Activated T-cell treated with anti-CD3 and anti-CD28 coated beads, Interleukin-2, amount 50 U/mL, for 24 hours (primary cell): Measurements from ENCODE around the gene ATM.
A peak's percentile ranks its signal among the peaks of the same experiment; 100 is the strongest.
"Not testable (repeated sequence)": the region's sequence is repeated elsewhere in the genome, so short reads cannot be mapped to it uniquely, and the experiment has no call there.

Experiments
- DNase-seq: peaks from one replicate; pipeline ENCODE4 v3.0.0-alpha.2; 2020
- H3K27ac Mint-ChIP-seq: 2 replicates; pipeline ENCODE4 v1.8.0; 2020; ENCODE audit warnings: mild to moderate bottlenecking, mixed read lengths
- H3K27me3 Mint-ChIP-seq: 2 replicates; pipeline ENCODE4 v1.8.0; 2020; ENCODE audit warnings: mixed read lengths
- H3K36me3 Mint-ChIP-seq: 2 replicates; pipeline ENCODE4 v1.8.0; 2020; ENCODE audit warnings: low read depth, mixed read lengths
- H3K4me1 Mint-ChIP-seq: 2 replicates; pipeline ENCODE4 v1.8.0; 2020; ENCODE audit warnings: low read depth, mixed read lengths
- H3K4me3 Mint-ChIP-seq: 2 replicates; pipeline ENCODE4 v1.8.0; 2020; ENCODE audit warnings: mild to moderate bottlenecking, moderate library complexity, mixed read lengths
- H3K9me3 Mint-ChIP-seq: 2 replicates; pipeline ENCODE4 v1.8.0; 2020; ENCODE audit warnings: mixed read lengths

Gene ATM

DNA sequence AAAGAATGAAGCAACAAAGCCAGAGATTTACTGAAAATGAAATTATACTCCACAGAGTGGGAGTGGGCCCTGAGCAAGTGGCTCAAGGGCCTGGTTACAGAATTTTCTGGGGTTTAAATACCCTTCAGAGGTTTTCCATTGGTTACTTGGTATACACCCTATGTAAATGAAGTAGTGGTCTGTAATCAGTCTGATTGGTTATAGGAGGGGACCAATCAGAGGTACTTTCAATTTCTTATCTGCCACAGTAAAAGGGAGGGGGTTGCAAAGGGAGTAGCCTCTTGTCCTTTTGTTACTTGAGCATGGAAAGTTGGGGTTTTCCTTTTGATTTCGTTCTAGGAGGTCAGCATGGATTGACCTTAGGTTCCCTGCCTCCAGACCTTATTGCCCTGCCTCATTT is 63.5 kb downstream of the ATM start:
- peaks cover 28% of the 10 kb centered on the region for H3K4me1 Mint-ChIP-seq
- H3K36me3 Mint-ChIP-seq = peaks cover 73% of the 10 kb centered on the region
- H3K27ac Mint-ChIP-seq = no peak overlapping the region
- DNase-seq = no peak
- no peak overlapping the region for H3K4me3 Mint-ChIP-seq
- no peaks in the 10 kb centered on the region for H3K27me3 Mint-ChIP-seq
- H3K9me3 Mint-ChIP-seq = no peaks in the 10 kb centered on the region

DNA sequence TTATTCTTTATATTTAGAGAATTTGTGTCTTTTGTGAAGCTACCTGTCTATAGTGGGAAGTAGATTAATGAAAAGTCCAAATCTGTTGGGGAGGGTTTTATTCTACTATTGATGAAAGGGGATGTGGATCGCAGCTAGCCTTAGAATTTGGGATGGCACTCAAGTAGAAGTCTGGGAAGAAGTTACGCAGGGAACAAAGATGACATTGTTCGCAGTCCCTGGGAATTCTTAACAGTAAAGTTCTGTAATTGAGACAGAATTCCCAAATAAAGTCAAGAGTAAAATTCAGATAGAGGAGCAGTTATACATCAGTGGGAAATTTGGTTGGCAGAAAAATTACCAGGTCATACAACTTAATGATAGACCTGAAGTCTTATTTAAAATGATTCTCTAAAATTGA is 64.1 kb downstream of the ATM start:
- DNase-seq = no peak
- no peaks in the 10 kb centered on the region for H3K9me3 Mint-ChIP-seq
- peaks cover 32% of the 10 kb centered on the region for H3K4me1 Mint-ChIP-seq
- H3K4me3 Mint-ChIP-seq = no peak overlapping the region
- H3K27ac Mint-ChIP-seq = peak overlapping the region; percentile 55
- H3K27me3 Mint-ChIP-seq = no peaks in the 10 kb centered on the region
- peaks cover 77% of the 10 kb centered on the region for H3K36me3 Mint-ChIP-seq

- not testable (repeated sequence) for H3K9me3 Mint-ChIP-seq, H3K27ac Mint-ChIP-seq, DNase-seq, H3K4me3 Mint-ChIP-seq, H3K27me3 Mint-ChIP-seq
- Mint-ChIP-seq H3K36me3 (peaks cover 68% of the 10 kb centered on the region), H3K4me1 (peaks cover 24% of the 10 kb centered on the region)
Measured at GRCh38 chr11:108289066-108289465, 66.2 kb downstream of the ATM start.

DNA sequence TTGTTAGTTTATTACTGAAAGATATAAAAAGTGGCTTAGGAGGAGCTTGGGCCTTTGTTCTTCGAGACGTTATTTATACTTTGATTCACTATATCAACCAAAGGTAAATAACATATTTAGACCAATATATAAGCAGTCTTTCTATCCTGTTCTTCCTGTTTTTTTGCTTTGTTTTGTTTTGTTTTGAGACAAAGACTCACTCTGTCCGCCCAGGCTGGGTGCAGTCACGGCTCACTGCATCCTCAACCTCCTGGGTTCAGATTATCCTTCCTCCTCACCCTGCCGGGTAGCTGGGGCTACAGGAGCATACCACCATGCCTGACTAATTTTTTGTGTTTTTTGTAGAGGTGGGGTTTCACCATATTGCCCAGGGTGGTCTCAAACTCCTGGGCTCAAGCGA is 66.8 kb downstream of the ATM start:
- DNase-seq = no peak
- Mint-ChIP-seq H3K27ac (no peak overlapping the region), H3K4me3 (no peak overlapping the region), H3K36me3 (peaks cover 67% of the 10 kb centered on the region), H3K27me3 (no peaks in the 10 kb centered on the region), H3K4me1 (peaks cover 21% of the 10 kb centered on the region), H3K9me3 (no peaks in the 10 kb centered on the region)

DNA sequence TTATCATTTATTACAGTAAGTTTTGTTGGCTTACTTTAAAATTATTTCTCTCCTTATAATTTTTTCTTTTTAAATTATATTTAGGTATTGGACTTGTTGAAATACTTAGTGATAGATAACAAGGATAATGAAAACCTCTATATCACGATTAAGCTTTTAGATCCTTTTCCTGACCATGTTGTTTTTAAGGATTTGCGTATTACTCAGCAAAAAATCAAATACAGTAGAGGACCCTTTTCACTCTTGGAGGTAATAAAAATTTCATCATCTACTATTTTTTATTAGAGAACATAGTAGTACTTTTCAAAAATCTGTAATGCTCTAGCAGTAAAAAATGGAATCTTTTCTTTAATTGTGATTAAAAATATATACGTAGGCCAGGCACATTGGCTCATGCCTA is 70.4 kb downstream of the ATM start:
- Mint-ChIP-seq H3K27ac (no peak overlapping the region), H3K9me3 (no peaks in the 10 kb centered on the region), H3K36me3 (peaks cover 64% of the 10 kb centered on the region), H3K4me1 (peaks cover 15% of the 10 kb centered on the region), H3K4me3 (no peak overlapping the region), H3K27me3 (no peaks in the 10 kb centered on the region)
- DNase-seq = no peak

GRCh38 chr11:108302121-108302785 is 79.4 kb downstream of the ATM start:
- peaks cover 84% of the 10 kb centered on the region for H3K36me3 Mint-ChIP-seq
- no peaks in the 10 kb centered on the region for H3K9me3 Mint-ChIP-seq
- H3K4me1 Mint-ChIP-seq = peaks cover 47% of the 10 kb centered on the region
- no peak for DNase-seq
- no peaks in the 10 kb centered on the region for H3K27me3 Mint-ChIP-seq
- H3K27ac Mint-ChIP-seq = peak overlapping the region; percentile 74
- H3K4me3 Mint-ChIP-seq = no peak overlapping the region

GRCh38 chr11:108307751-108308150 is 84.9 kb downstream of the ATM start:
- no peak overlapping the region for H3K4me3 Mint-ChIP-seq
- peaks cover 71% of the 10 kb centered on the region for H3K36me3 Mint-ChIP-seq
- no peak for DNase-seq
- no peaks in the 10 kb centered on the region for H3K27me3 Mint-ChIP-seq
- H3K9me3 Mint-ChIP-seq = no peaks in the 10 kb centered on the region
- peaks cover 41% of the 10 kb centered on the region for H3K4me1 Mint-ChIP-seq
- H3K27ac Mint-ChIP-seq = peak overlapping the region; percentile 38

DNA sequence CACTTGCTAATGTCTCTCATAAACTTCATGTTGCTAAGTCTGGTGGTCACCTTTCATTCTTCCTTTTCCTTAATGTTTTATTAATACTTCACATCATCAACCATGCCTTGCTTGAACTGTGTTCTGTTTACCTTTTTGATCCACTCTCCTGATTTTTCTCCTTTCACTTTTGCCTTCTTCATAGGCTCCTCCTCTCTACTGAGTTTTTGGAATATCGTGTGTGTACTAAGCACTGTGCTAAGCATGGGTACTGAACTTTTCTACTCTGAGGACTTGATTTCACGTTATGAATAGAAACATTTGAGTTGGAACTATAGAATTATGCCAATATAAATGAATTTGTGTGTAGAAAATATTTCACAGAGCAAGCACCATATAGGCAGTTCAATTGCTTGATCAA is 90.6 kb downstream of the ATM start:
- H3K27ac Mint-ChIP-seq = peak overlapping the region; percentile 7
- no peaks in the 10 kb centered on the region for H3K27me3 Mint-ChIP-seq
- peaks cover 23% of the 10 kb centered on the region for H3K4me1 Mint-ChIP-seq
- DNase-seq = no peak
- H3K4me3 Mint-ChIP-seq = no peak overlapping the region
- H3K36me3 Mint-ChIP-seq = peaks cover 58% of the 10 kb centered on the region
- H3K9me3 Mint-ChIP-seq = no peaks in the 10 kb centered on the region

DNA sequence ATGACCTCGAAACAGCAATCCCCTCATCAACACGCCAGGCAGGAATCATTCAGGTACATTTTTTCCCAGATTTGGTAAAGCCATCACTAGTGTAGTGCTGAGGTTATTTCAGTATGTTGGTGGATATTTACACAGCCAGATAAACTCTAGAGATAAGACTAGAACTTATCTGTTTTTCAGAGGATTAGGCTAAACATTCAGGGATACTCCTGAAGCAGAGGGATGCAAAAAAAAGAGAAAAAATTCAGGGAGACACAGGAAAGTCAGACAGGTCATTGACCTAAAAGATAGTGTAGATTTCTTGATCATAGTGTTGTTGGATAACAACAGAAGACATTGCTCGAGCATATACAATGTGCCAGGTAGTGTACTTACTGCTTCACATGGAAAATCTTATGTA is 93.2 kb downstream of the ATM start:
- Mint-ChIP-seq H3K27ac (no peak overlapping the region), H3K9me3 (no peaks in the 10 kb centered on the region), H3K36me3 (peaks cover 60% of the 10 kb centered on the region), H3K27me3 (no peaks in the 10 kb centered on the region), H3K4me1 (peaks cover 25% of the 10 kb centered on the region), H3K4me3 (no peak overlapping the region)
- no peak for DNase-seq

DNA sequence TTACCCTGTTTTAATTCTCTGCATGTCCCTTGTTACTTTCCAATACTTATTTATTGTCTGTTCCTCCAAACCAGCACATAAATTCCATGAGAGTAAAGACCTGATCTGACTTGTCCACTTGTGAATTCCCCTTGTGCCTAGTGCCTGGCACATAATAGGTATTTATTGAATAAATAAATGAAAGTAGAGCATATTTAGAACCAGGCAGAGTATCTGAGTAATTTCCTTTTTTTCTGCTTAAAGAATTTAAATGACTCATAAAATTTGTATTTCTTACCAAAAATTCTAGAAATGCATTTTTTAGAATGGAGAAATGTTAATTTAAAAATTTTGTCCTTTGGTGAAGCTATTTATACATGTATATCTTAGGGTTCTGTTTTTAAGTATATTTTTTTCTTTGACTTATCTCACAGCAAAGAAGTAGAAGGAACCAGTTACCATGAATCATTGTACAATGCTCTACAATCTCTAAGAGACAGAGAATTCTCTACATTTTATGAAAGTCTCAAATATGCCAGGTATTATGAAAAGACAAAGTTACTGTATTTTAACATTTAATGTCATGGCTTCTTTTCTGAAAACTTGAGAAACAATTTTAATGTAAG is 96.8 kb downstream of the ATM start:
- Mint-ChIP-seq H3K4me3 (no peak overlapping the region), H3K27me3 (no peaks in the 10 kb centered on the region), H3K36me3 (peaks cover 67% of the 10 kb centered on the region), H3K4me1 (peaks cover 20% of the 10 kb centered on the region), H3K27ac (peak overlapping the region; percentile 77), H3K9me3 (no peaks in the 10 kb centered on the region)
- DNase-seq = no peak

DNA sequence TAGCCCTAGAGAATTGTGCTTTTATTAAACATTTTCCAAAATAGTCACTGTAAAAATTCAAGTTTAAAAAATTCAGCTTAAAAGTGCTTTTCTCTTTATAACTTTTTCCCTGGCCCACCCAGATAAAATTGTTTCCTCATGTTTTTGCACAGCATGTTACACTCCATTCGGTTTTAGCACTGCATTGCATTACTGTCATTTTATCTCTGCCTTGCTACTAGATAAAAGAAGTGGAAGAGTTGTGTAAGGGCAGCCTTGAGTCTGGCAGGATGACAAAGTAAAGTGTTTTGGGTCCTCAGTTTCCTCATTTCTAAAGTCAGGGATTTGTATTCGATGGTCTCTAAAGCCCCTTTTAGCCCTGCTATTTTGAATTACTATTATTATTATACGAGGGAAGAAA is 99.8 kb downstream of the ATM start:
- no peak for DNase-seq
- Mint-ChIP-seq H3K27me3 (no peaks in the 10 kb centered on the region), H3K4me1 (peaks cover 23% of the 10 kb centered on the region), H3K9me3 (no peaks in the 10 kb centered on the region), H3K36me3 (peaks cover 70% of the 10 kb centered on the region), H3K27ac (peak overlapping the region; percentile 51), H3K4me3 (no peak overlapping the region)

- H3K9me3 Mint-ChIP-seq = no peaks in the 10 kb centered on the region
- H3K4me3 Mint-ChIP-seq = no peak overlapping the region
- peaks cover 18% of the 10 kb centered on the region for H3K4me1 Mint-ChIP-seq
- no peak for DNase-seq
- H3K36me3 Mint-ChIP-seq = peaks cover 75% of the 10 kb centered on the region
- peak overlapping the region; percentile 69 for H3K27ac Mint-ChIP-seq
- no peaks in the 10 kb centered on the region for H3K27me3 Mint-ChIP-seq
Measured at GRCh38 chr11:108324587-108324986, 101.7 kb downstream of the ATM start.

DNA sequence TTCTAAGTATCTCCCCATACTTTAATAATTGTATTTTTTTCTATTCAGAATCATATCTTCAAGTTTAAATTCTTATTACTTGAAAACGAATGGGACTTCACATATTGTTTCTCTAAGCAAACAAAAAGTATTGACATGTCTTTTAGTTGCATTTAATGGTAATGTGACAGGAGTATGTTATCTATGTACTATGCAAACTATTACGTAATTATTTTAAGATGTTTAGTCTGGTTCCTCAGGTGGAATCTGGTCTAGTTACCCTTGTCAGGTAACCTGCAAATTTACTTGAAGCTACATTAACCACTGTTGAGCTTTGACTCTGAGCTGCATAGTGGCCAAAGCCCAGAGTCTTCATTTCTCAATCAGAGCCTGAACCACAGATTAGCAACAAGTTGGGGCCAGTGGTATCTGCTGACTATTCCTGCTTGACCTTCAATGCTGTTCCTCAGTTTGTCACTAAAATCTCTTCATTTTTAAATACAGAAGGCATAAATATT is 110.6 kb downstream of the ATM start:
- Mint-ChIP-seq H3K4me1 (peaks cover 2% of the 10 kb centered on the region), H3K36me3 (peaks cover 84% of the 10 kb centered on the region), H3K27me3 (no peaks in the 10 kb centered on the region), H3K4me3 (no peak overlapping the region), H3K9me3 (no peaks in the 10 kb centered on the region), H3K27ac (peak overlapping the region; percentile 14)
- DNase-seq = no peak

- Mint-ChIP-seq H3K4me3 (no peak overlapping the region), H3K36me3 (peaks cover 52% of the 10 kb centered on the region), H3K27ac (peak overlapping the region; percentile 18), H3K4me1 (peaks cover 30% of the 10 kb centered on the region), H3K9me3 (no peaks in the 10 kb centered on the region), H3K27me3 (no peaks in the 10 kb centered on the region)
- no peak for DNase-seq
Measured at GRCh38 chr11:108338750-108339149, 115.9 kb downstream of the ATM start.

DNA sequence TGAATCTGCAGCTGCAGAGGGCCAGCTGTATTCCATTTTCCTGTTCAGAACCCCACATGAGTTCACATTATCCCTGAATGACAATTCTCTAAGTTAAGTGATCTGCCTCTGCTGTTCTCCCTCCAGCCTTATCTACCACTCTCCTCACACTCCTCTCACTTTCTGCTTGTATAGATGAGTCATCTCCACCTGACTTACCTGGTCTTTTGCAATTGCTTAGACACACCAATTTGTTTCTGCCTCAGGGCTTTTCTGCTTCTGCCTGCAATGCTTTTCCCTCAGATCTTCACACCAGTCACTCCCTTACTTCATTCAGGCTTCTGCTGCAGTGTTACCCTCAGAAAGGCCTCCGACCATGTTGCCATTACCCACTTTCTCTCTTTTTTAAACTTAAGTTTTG is 118.1 kb downstream of the ATM start:
- Mint-ChIP-seq H3K36me3 (peaks cover 41% of the 10 kb centered on the region), H3K4me1 (peaks cover 46% of the 10 kb centered on the region), H3K4me3 (no peak overlapping the region), H3K9me3 (no peaks in the 10 kb centered on the region), H3K27me3 (no peaks in the 10 kb centered on the region), H3K27ac (no peak overlapping the region)
- DNase-seq = no peak
